Stimulated activated CD4-positive, alpha-beta T cell treated with anti-CD3 and anti-CD28 coated beads, TNF-alpha, amount 100 ng/mL, for 4 hours (primary cell): Measurements from ENCODE around the gene KIAA0319L.

ENCODE experiments used
- DNase-seq, 3 experiments: peaks; one replicate each; pipeline ENCODE4 v3.0.0-alpha.2; 2020; ENCODE audit warnings: low read depth in 3 of 3

KIAA0319L gene

DNA sequence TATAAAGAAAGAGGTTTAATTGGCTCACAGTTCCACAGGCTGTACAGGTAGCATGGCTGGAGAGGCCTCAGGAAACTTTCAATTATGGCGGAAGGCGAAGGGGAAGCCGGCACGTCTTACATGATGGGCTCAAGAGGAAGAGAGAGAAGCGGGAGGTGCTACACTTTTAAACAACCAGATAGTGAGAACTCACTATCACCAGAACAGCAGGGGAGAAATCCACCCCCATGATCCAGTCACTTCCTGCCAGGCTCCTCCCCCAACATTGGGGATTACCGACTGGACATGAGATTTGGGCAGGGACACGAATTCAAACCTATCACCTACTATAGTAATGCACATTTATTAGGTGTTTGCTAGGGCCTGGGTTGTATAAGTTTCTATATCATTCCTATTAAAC, 170.9 kb downstream of the KIAA0319L start:
- no peak for DNase-seq
